ENCODE results near the gene TAF4B.

- no peak for TF ChIP-seq CTCF (IDR thresholded peaks at IDR 0.05 in 4 of 5, conservative IDR thresholded peaks at IDR 0.05 in 1 of 5)
- no peak for TF ChIP-seq POLR2A (IDR thresholded peaks at IDR 0.05)
These were observed 143.8 kb downstream of the TAF4B start for GRCh38 chr18:26370037-26370436.

Data from gastrocnemius medialis (tissue), 4 donors.